HFFc6 (cell line): ENCODE results near the gene DPEP3. TPM values are rescaled to one million over a fixed set of nuclear protein-coding genes. Genes with fewer than 3 reads are reported as not detected.
"Not testable (repeated sequence)": the region's sequence is repeated elsewhere in the genome, so short reads cannot be mapped to it uniquely, and the experiment has no call there.

Experiments used
- DNase-seq: peaks from one replicate; pipeline ENCODE4 v3.0.0-alpha.2; 2018
- H3K27ac Mint-ChIP-seq: 2 replicates; pipeline ENCODE4 v1.8.0; 2020; ENCODE audit warnings: mild to moderate bottlenecking, mixed read lengths
- H3K27me3 Mint-ChIP-seq: 2 replicates; pipeline ENCODE4 v1.8.0; 2021; ENCODE audit warnings: mild to moderate bottlenecking, moderate library complexity, mixed read lengths; ENCODE audit not compliant: insufficient read depth
- H3K36me3 Mint-ChIP-seq: 2 replicates; pipeline ENCODE4 v1.8.0; 2021; ENCODE audit warnings: low read depth, mixed read lengths
- H3K4me1 Mint-ChIP-seq: 2 replicates; pipeline ENCODE4 v1.8.0; 2020; ENCODE audit warnings: low read depth, mixed read lengths
- H3K4me3 Mint-ChIP-seq: 2 replicates; pipeline ENCODE4 v1.8.0; 2020; ENCODE audit warnings: mild to moderate bottlenecking, moderate library complexity, mixed read lengths
- H3K9me3 Mint-ChIP-seq: 2 replicates; pipeline ENCODE4 v1.8.0; 2020; ENCODE audit warnings: mild to moderate bottlenecking, mixed read lengths
- total RNA-seq, 6 experiments: library from RNA; stranded (reverse); fragmentation: NEBNext Ultra II Directional; extraction: Animal tissue kit (Norgen Biotek cat#: 25700); gene quantifications; 2 replicates in 1 of 6; 3 replicates in 5 of 6; pipeline ENCODE4 v1.2.3, GENCODE V29; 2021
- TF ChIP-seq, protein P1 (sequence below): fragments of 200-600 bp; sonication (generic); IDR thresholded peaks from 2 replicates; pipeline ENCODE4 v1.5.0; 2021; ENCODE audit warnings: antibody characterized with exemption, mild to moderate bottlenecking

The DPEP3 gene
- total RNA-seq, 6 experiments from 2014 or later, result not detected

- no peak overlapping the region for H3K27ac Mint-ChIP-seq
- H3K9me3 Mint-ChIP-seq, result no peaks in the 10 kb centered on the region
- no peak overlapping the region for H3K4me3 Mint-ChIP-seq
- TF ChIP-seq, protein P1, sequence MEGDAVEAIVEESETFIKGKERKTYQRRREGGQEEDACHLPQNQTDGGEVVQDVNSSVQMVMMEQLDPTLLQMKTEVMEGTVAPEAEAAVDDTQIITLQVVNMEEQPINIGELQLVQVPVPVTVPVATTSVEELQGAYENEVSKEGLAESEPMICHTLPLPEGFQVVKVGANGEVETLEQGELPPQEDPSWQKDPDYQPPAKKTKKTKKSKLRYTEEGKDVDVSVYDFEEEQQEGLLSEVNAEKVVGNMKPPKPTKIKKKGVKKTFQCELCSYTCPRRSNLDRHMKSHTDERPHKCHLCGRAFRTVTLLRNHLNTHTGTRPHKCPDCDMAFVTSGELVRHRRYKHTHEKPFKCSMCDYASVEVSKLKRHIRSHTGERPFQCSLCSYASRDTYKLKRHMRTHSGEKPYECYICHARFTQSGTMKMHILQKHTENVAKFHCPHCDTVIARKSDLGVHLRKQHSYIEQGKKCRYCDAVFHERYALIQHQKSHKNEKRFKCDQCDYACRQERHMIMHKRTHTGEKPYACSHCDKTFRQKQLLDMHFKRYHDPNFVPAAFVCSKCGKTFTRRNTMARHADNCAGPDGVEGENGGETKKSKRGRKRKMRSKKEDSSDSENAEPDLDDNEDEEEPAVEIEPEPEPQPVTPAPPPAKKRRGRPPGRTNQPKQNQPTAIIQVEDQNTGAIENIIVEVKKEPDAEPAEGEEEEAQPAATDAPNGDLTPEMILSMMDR, result no peak
- no peaks in the 10 kb centered on the region for H3K36me3 Mint-ChIP-seq
- peaks cover 5% of the 10 kb centered on the region for H3K4me1 Mint-ChIP-seq
- DNase-seq, result no peak
- peaks cover 3% of the 10 kb centered on the region for H3K27me3 Mint-ChIP-seq
These were observed 24.9 kb upstream of the DPEP3 start for GRCh38 chr16:68005211-68005610.

DNA sequence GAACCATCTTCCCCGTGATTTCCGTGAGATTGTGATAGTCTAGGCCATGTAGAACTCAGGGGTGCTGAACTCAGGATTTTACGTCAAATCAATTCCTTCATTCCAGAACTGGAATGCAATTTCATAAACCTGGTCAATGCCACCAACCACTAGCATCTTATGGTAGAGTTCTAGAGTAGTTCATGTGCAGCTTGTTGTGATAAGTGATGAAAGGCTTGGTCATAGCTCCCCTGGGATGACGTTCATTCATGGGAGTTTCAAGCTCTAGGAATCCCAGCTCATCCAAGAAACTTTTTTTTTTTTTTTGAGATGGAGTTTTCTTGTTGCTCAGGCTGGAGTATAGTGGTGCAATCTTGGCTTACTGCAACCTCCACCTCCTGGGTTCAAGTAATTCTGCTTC is 22.7 kb upstream of the DPEP3 start:
- Mint-ChIP-seq H3K27me3 (peaks cover 2% of the 10 kb centered on the region), H3K36me3 (no peaks in the 10 kb centered on the region), H3K4me1 (peaks cover 10% of the 10 kb centered on the region), H3K27ac (no peak overlapping the region), H3K4me3 (no peak overlapping the region), H3K9me3 (no peaks in the 10 kb centered on the region)
- no peak for DNase-seq
- TF ChIP-seq, protein P1, result no peak

- Mint-ChIP-seq H3K4me1 (peaks cover 10% of the 10 kb centered on the region), H3K9me3 (no peaks in the 10 kb centered on the region), H3K36me3 (no peaks in the 10 kb centered on the region), H3K4me3 (no peak overlapping the region), H3K27me3 (peaks cover 2% of the 10 kb centered on the region), H3K27ac (no peak overlapping the region)
- no peak for DNase-seq
- TF ChIP-seq, protein P1, result no peak
These were observed 20.2 kb upstream of the DPEP3 start for GRCh38 chr16:68000450-68000849.

DNA sequence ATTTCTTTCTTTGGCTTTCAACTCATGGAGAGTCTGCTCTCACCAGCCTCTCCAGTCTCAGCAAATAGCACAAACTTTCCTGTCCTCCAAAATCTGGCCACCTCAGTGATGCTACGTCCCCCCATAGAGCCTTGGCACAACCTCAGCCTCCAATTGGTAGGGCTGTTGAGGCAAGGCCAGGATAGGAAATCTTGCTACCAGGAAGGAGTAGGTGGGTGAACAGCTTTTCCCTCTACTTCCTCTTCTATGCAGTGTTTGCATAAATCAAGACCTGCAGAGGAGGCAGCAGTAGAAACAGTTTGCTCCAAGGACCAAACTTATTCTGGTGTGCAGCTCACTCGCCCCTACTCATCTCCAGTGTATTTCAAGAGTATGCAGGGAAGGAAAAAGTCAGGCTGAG is 19.7 kb upstream of the DPEP3 start:
- TF ChIP-seq, protein P1, result no peak
- H3K4me3 Mint-ChIP-seq, result no peak overlapping the region
- H3K9me3 Mint-ChIP-seq, result no peaks in the 10 kb centered on the region
- peaks cover 2% of the 10 kb centered on the region for H3K27me3 Mint-ChIP-seq
- no peak overlapping the region for H3K27ac Mint-ChIP-seq
- no peak for DNase-seq
- H3K36me3 Mint-ChIP-seq, result no peaks in the 10 kb centered on the region
- H3K4me1 Mint-ChIP-seq, result peaks cover 10% of the 10 kb centered on the region

DNA sequence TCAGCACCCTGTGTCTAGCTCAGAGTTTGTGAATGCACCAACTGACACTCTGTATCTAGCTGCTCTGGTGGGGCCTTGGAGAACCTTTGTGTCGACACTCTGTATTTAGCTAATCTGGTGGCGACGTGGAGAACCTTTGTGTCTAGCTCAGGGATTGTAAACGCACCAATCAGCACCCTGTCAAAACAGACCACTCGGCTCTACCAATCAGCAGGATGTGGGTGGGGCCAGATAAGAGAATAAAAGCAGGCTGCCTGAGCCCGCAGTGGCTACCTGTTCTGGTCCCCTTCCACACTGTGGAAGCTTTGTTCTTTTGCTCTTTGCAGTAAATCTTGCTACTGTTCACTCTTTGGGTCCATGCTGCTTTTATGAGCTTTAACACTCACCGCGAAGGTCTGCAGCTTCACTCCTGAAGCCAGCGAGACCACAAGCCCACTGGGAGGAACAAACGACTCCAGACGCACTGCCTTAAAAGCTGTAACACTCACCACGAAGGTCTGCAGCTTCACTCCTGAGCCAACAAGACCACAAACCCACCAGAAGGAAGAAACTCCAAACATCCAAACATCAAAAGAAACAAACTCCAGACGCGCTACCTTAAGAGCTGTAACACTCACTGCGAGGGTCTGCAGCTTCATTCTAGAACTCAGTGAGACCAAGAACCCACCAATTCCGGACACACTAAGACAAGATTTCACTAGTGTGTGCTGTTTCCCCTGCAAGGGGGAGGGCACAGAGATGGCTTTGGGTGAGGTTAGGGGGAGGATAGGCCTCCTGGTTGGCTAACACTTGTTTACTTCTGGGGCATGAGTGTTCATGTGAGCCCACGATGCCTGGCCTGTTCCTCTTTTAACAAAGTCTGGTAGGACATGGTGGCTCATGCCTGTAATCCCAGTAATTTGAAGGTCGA is 18.7 kb upstream of the DPEP3 start, which contains the start of gene DPEP2:
Gene DPEP2, minus strand, starts transcription at position 706 of the 910 bp plus-strand sequence. CDS start 6,272 bp downstream, outside the sequence.
- not testable (repeated sequence) for H3K36me3 Mint-ChIP-seq, H3K27ac Mint-ChIP-seq, H3K27me3 Mint-ChIP-seq, H3K9me3 Mint-ChIP-seq, H3K4me3 Mint-ChIP-seq, DNase-seq
- peaks cover 10% of the 10 kb centered on the region for H3K4me1 Mint-ChIP-seq

GRCh38 chr16:67998231-67998778 is 18.0 kb upstream of the DPEP3 start:
- H3K4me1 Mint-ChIP-seq, result peaks cover 10% of the 10 kb centered on the region

More at GRCh38 chr16:67998231-67998778, 18.0 kb upstream of the DPEP3 start:
- H3K27ac Mint-ChIP-seq, H3K9me3 Mint-ChIP-seq, H3K36me3 Mint-ChIP-seq, H3K4me3 Mint-ChIP-seq, DNase-seq, H3K27me3 Mint-ChIP-seq: not testable (repeated sequence)
